HG03460 (cell line): ENCODE data around the gene P2RY6.

Experiments used
- ATAC-seq: cut with Tn5 transposase; IDR thresholded peaks from one replicate; pipeline ENCODE4 v1.9.1; 2021; ENCODE audit not compliant: unreplicated experiment

Gene P2RY6

DNA sequence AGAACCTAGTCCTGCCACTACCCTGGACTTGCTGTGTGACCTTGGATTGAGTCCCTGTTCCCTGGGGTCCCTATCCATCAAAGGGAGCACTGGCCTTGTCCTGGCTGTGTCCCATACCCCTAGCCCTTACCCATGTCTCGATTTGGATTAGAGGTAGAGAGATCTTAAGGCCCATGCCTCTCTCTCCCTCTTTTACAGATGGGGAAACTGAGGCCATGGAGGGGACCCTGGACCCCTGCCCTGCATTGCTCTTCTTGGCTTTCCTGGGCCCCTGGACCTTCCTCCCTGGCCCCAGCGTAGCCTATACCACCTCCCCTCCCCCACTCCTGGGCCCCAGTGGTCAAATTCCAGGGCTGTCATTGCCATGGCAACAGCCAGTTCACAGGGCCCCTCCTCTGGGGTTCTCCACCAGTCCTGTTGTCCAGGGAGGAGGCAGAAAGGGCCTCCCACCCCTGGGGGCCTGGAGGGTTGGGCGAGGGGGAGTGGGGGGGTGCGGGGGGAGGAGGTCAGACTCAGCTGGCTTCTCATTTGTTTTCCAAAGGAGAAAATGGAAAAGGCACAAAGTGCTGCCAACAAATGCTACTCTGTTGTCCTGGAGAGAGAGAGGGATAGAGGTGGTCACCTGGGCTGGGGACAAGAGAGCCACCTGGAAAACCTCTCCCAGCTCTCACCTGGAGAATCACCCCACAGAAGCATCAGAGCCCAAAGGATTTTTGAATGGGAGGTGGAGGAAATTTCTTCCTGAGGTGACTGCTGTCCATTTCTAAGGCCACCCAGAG lies 59.2 kb downstream of the P2RY6 start:
- no peak for ATAC-seq

DNA sequence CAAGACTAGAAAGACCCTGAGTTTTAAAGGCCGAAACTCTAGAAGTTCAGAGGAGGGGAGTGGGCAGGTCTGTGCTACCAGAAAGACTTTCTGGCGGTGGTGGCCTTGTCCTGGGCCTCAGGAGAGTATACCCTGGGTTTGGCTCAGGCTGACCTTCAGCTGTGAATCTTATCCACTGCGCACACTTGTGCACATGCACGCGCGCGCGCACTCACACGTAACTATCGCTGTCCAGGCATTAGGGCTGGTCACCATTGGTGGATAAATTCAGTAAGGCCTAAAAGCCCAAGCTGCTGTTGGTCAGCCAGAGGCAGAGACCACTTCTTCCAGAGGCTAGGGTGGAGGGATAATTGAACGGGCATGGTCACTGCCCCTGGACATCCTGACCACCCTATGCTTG lies 61.0 kb downstream of the P2RY6 start:
- ATAC-seq = no peak

DNA sequence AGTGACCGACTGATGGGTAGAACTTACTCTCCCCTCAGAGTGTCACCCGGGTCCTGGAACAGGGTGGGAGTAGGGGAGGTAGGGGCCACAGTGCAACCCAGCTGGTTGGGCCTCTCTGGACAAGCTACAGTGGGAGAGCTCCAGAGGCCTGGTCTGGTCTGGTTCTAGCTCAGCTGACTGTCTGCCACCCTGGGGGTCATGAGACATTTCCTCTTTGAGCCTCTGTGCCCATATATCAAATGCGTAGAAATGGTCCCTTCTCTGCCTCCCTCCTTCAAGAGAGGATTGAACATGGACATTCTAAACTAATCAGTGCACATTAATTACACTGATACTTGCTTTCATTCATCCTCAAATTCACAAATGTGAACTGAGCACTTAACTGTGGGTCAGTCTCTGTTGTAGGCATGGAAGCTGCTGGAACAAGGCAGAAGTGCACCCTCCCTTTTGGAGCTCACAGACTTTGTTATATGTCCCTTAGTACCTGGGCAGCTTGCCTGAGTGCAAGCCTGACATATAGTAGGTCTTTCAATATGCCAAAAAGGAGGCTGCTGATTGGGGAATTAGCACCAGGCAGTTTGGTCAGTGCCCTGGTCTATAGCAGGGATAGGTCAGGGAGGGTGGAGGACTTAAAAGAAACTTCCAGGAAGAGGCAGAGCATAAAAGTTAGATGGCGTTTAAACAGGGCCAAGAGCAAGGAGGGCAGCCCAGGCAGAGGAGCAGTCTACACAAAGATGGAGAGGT lies 61.7 kb downstream of the P2RY6 start:
- no peak for ATAC-seq

DNA sequence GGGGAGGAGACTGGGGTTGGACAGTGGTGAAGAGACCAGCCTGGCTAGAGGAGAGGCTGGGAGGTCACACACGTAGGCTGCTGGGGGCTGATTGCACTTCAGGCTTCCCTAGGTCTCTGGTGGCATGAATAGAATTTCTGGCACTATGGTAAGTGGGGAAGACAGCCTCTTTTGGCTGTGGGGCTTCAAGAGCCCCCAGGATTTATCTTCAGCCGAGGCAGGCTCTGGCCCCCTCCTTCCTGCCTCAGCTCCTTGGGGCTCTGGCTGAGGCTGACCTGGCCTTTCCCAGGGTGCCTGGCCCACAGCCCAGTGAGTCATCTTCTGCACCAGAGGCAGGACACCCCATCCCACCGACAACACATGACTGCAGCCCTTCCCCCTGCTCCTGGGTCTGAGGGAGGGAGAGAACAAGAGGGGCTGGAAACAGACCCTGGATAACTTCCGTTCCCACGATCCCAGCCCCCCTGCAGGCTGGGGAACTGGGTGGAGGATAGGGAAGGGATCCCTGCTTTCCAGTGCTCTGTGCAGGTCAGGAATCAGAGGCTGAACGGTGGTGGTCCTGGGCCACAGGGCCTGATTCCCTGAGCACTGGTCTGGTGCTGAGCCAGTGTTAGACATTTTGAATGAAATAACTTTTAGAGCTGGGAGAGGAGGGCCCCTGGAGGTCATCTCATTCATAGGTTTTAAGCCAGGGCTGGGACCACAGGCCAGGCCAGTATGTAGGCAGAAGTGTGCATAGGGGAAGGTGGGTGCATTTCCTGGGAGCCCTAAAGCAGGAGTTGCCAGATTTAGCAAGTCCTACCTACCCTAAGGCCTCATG lies 62.5 kb downstream of the P2RY6 start:
- no peak for ATAC-seq

DNA sequence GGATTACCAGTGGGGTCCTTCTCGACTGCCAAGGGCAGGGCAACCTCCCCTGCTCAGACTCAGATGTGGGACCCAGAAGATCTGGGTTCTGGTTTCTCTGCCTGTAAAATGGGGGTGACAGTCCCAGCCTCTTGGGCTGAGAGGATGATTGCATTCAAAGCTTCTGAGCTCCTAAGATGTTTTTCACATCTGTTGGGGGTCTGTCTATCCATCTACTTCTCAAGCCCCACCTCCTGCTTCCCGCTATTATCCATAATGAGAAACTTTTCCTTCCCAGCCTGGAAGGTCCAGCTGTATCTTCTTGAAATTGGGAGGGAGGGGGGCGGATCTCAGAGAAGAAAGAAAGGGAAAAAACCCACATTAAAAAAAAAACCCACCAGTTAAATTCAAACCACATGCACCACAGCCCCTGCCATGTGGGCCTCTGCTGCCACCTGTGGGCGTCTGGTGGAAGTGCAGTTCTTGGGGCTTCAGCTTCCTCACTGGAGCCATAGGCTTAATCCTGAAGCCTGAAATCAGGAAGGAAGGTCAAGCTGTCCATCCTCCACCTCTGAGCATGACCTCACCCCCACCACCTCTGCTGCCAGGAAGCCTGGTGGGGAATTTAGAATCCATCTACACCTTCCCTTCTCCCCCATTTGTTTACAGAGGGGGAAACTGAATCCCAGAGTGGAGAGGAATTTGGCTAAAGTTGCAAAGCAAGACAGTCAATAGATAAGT lies 63.2 kb downstream of the P2RY6 start:
- ATAC-seq = no peak

DNA sequence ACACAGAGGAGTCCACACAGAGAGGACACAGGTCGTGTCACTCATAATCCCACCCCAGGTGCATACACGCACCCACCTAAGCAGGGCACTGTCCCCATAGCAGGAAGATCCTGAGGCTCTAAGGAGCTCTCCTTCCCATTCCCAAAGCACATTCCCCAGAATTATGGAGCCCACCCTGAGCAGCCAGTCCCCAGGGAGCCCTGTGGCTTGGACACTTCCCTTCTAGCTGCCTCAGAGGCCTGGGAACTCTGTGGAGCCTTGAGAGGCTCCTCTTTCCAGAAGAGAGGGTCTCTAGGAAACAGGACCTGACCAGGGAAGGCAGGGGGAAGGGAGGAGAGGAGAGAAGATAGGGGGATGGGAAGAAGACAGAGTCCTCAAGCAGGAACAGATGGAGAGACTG lies 65.7 kb downstream of the P2RY6 start:
- ATAC-seq = no peak

DNA sequence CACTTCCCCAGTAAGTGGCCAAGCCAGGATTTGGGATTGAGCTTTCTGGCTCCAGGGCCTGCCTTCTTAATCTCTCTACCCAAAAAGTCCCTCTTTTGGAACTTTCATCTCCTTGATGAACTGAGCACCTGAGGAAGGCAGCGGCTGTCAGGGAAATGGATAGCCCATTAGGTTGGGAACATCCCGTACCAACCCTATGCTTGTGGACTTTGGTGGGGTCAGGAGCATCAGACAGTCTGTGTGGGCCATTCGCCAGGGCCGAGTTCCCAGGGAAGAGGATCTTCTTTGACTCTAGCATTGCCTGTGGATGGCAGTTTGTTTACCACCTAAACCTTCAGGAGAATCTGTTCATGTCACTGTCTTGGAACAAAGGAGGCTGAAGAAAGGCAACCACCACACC lies 66.1 kb downstream of the P2RY6 start:
- ATAC-seq = no peak

DNA sequence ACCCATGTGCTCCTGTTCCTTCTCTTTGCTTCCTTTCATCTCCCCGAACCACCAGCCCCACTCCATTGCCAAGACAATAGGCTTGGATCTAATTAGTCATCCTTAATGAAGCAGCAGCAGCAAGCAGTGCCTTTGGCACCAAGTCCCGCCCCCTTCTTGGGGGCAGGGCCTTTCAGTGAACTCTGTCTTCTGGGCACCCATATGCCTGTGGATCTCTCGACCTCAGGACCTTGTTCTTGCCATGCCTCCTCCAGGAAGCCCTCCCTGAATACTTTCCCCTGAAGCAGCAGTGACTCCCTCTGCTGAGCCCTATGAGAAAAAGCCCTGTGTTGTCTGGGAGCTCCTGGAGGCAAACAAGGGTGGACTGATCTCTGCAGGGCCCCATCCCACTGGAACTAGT lies 68.0 kb downstream of the P2RY6 start:
- no peak for ATAC-seq

DNA sequence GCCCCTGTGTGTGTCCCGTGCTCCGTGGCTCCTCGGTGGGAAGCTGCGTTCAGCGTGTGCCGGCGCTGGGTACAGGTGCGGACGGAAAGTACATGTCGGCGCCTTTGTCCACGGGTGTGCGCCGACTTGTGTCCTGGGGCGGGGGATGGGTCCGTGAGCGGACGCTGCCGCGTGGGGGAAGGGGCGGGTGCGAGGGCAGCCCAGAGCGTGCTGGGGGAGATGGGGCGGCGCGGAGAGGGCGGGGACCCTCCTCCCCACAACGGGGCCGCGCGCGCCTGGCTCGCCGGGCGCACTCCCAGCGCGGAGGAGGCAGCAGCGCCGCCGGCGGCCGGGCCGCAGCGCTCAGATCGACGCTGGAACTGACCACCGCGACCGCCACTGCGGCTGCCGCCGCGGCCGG lies 70.5 kb downstream of the P2RY6 start:
- ATAC-seq = no peak

DNA sequence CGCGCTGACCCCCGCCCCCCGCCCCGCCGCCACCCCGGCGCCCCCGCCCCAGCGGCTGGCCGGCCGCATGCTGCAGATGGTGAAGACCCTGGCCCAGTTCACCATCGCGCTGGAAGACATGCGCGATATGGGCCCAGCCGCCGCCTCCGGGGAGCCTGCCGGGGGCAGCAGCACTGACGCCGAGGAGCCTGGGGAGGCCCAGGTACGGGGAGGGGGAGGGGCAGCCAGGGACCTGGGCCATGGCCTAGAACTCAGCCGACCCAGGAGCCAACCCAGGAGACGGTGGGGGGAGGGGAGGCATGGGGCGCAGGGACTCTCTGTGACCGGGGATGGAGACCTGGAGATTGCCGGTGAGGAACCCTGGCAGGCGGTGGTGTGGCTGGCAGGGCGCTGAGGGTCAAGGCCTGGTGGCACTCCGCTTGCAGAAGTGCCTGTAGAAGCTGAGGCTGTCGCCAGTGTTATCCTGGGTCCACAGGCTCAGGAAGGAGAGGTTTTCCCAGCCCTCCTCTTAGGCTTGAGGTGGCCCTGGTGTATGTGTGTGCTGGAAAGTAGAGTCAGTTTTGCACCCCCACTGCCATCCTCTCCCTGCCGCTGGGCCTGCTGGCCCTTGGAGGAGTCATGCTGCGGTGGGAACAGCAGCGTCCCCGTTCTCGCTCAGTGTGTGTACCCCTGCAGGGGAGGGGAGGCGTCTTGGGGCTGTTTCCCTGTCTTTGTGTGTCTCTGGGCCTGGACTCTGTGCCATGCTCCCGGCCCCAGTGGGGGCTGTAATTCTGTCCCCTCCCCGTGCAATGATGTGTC lies 71.1 kb downstream of the P2RY6 start:
- ATAC-seq = no peak

DNA sequence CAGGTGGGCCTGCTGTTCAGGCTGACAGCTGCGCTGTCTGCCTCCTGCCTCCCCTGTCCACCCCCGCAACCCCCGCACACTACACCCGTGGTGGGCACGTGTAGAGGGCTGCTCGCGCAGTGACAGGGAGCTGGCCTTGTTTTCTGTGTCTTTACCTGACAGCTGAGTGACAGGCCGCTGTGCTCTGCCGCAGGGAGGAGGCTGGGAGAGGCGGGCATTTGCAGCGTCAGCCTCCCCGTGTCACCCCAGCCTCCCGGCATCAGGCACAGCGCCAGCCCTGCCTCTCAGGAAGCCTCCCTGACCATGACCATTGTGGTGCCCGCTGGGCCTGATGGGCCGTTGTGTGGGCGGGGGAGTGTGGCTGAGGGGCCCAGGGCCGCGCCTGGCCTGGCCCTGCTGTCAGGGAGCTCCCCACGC lies 72.1 kb downstream of the P2RY6 start:
- ATAC-seq = no peak

DNA sequence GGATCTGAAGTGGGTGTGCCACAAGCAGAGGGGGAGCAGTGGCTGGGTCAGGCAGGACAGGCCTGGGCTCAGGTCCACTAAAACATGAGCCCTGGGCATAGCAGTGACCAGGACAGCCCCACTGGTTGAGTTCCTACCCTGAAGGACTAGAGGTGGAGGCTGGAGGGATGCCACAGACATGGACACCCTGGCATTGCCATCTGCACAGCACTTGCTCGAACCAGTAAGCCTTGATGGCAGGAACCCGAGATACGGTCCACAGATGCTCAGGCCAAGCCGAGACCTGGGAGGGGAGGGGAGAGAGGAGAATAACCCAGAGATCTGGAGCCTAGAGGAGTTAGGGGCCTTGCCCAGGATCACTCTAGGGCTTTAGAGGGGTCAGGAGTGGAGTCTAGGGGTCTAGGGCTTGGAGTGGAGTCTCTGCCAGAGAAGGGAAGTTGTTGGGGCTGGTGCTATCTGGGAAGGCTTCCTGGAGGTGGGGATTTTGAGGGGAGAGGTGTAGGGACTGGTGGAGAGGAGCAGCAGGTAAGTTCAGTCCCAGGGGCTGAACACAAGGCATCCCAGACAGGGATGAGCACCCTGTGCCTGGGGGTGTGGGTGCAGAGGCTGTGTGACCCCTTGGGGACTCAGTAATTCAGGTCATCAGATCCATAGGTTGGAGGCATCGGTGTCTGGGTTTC lies 73.5 kb downstream of the P2RY6 start:
- ATAC-seq = no peak

DNA sequence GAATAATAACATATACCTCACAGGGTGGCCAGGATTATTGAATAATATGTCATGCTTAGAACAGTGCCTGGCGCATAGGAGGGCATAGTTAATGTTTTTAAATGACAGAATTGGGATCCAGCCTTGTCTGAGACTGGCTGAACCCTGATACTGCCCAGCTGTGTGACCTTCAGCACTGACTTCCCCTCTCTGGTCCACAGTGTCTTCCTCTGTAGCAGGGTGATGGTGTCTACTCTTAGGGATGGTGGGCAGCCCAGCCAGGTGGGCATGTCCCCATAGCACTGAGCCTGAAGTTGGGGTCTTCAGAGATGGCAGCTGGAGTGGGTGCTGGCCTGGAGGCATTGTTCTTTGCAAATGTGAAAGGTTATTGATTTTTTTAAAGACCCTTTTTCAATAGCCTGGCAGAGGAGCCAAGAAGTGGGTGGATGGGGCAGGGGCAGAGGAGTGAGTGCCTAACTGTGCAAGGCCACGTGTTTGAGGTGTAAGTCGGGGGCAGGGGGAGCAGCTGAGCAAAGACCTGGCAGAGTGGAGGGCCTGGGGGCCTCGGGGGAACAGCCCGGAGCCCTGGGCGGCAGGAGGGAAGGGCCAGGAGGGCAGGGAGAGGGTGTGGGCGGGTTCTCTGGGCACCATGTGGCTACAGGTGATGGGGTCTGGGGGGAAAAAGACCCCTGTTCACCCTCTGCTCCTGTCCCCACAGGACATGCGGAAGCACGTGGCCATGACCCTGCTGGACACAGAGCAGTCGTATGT lies 74.2 kb downstream of the P2RY6 start:
- ATAC-seq = no peak

DNA sequence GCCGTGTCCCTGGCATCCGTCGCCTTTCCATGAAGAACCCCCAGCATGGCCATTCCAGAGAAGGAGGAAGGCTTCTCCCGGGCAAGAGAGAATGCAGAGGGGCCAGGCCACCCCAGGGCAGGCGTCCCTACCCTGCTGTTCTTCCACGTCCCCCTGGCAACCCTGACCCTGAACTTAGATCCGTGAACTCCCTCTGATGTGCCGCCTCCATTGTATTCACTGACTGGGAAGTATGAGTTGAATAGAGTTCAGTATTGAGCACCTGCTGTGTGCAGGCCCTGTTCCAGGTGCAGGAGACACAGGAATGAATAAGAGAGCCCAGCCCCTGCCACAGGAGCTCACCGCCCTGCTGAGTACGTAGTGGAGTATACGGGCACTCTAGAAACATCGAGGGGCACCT lies 74.9 kb downstream of the P2RY6 start:
- no peak for ATAC-seq
